ENCODE results near the gene SLC38A8.

GRCh38 chr16:84041881-84042280 lies 714 bp downstream of the SLC38A8 start:
- TF ChIP-seq, protein P1, sequence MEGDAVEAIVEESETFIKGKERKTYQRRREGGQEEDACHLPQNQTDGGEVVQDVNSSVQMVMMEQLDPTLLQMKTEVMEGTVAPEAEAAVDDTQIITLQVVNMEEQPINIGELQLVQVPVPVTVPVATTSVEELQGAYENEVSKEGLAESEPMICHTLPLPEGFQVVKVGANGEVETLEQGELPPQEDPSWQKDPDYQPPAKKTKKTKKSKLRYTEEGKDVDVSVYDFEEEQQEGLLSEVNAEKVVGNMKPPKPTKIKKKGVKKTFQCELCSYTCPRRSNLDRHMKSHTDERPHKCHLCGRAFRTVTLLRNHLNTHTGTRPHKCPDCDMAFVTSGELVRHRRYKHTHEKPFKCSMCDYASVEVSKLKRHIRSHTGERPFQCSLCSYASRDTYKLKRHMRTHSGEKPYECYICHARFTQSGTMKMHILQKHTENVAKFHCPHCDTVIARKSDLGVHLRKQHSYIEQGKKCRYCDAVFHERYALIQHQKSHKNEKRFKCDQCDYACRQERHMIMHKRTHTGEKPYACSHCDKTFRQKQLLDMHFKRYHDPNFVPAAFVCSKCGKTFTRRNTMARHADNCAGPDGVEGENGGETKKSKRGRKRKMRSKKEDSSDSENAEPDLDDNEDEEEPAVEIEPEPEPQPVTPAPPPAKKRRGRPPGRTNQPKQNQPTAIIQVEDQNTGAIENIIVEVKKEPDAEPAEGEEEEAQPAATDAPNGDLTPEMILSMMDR (IDR thresholded peaks at IDR 0.05) = no peak
- no peak for TF ChIP-seq EP300 (IDR thresholded peaks at IDR 0.05)
